GM21360 (cell line): Measurements from ENCODE around the gene LY6G5C.
"Not testable (repeated sequence)": the region's sequence is repeated elsewhere in the genome, so short reads cannot be mapped to it uniquely, and the experiment has no call there.

Experiments
- ATAC-seq: cut with Tn5 transposase; IDR thresholded peaks from one replicate; pipeline ENCODE4 v1.9.1; 2021; ENCODE audit warnings: mild to moderate bottlenecking, moderate library complexity; ENCODE audit not compliant: unreplicated experiment

Gene LY6G5C

DNA sequence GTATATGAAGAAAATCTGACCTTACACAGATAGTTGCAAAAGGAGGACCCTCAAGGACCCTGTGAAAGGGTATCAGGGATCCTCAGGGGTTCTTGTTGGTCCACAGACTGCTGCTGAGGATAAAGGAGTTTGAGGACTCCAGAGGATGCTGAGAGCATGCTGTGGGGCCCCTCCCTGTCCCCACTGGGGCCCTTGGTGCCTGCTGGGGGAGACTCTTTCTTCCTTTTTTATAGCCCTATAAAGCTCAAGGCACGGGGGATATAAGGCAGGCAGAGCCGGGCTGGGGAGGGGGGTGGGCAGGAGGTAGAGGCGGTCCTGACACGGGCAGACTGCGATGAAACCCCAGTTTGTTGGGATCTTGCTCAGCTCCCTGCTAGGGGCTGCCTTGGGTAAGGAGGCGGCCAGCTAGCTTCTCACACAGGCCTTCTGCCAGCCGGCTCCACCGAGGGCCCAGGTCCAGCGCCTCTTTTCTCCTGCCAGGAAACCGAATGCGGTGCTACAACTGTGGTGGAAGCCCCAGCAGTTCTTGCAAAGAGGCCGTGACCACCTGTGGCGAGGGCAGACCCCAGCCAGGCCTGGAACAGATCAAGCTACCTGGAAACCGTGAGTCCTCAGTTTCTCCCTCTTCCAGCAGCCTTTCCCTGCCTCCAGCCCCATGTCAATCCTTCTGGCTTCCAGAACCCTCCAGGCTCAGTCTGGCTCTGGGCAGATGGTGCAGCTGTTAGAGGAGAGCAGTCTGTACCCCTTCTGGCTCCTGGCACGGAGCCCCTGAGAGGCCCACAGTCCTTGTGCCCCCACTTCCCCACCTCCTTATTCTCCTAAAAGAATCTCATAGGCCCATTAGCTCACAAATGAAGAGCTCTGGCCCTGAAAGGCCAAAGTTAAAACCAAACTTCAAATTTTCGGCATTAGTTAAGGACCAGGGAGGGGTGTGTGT is 34.4 kb upstream of the LY6G5C start, which contains the start of gene LY6G6D:
TSS of gene LY6G6D (plus strand) at position 327 of the 937 bp plus-strand sequence. CDS start at position 335, 8 bp downstream.
- no peak for ATAC-seq

DNA sequence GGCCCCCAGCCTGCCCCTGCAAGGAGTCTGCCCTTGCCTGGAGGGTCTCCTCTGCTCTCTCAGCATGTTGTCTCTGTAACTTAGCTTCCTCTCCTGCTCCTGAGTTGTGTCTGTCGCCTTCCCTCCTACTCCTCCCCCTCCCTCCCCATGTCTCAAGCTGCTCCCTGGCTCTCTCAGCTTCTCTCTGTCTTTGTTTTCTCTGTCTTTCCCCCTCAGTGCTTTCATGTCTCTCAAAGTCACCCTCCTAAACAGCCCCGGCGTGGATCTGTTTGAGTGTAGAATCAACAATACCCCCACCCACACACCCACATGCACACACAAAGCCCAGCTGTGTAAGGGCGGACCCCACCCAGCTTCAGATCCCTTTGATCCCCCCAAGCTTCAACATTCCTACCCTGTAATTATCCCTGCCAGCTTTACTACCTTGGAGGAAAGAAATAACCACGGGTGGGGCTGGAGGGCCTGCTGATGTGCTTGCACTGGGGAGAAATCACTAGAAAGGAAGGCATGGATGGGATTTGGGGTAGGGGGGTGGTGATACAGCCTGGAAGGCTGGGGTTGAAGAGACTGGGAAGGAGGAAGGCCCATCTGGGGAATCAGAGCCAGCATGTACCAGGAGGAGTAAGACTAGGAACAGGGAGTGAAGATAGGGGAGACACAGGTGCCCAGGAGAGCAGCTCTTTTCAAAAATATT is 33.3 kb upstream of the LY6G5C start:
- no peak for ATAC-seq

DNA sequence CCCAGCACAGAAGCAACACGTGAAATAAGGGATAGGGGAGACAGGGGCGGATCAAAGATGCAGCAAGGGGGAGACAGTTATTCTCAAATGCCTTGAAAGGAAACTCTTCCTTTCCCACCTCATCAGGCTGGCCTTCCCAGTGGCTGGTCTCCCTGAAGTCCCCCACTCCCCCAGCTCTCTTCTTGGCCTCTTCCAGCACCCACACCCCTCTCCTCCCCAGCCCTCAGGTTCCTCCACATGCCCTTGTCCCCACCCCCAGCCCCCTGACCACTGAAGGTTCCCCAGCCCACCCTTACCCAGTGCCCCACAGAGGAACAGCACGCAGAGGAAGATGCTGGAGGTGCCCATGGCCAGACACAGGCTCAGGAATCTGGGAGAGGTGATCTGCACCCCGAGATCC is 32.6 kb upstream of the LY6G5C start:
- ATAC-seq: no peak

GRCh38 chr6:31712296-31712695 is 31.4 kb upstream of the LY6G5C start:
- no peak for ATAC-seq

DNA sequence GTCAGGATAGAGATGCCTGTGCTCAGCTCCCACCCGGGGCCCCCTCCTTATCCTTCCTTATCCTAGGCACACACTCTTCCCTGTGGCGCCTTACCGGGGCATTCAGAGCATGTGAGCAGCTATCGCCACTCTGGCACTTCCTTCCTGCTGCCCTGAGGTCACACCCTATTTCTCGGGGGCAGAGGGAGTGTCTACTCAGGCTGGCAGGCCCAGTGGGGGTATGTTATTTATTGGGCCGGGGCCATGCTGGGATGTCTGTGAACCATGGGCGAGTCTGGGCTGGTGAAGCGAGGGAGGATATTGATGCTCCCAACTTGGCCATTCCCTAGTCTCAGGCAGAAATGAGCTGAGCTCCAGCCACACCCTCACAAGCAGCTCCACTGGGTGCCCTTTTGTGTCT is 30.4 kb upstream of the LY6G5C start:
- no peak for ATAC-seq

DNA sequence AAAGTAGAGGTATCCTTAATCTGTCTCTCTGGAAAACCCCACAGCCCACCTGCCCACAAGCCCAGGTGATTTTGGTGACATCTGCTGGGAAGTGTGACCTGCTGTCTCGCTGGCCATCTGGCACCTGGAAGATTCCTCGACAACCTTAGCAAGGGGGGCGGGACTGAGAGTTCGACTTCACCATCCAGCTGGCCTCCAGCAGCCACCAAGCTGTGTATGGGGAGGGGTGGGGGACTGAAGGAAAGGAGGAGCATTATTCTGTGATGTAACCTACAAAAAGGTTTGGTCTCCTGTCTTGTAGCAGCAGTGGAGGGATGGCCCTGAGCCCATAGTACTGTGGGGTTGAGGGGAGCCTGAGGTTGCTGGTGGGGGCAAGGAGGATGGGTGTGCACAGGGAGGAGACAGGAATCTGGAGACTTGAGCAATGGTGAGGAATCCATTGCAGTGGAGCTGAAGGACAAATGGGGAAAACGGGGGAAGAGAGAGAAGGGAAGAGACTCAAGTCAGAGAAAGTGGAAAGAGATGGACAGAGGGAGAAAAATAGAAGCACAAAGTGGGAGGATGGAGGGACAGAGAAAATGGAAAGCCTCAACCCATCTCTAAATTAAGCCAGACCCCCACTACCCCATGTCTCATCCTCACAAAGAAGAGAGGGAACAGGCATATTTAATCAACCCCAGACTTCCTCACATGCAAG is 29.8 kb upstream of the LY6G5C start:
- ATAC-seq: no peak

- not testable (repeated sequence) for ATAC-seq
These were observed 28.3 kb upstream of the LY6G5C start for GRCh38 chr6:31709157-31709556.

DNA sequence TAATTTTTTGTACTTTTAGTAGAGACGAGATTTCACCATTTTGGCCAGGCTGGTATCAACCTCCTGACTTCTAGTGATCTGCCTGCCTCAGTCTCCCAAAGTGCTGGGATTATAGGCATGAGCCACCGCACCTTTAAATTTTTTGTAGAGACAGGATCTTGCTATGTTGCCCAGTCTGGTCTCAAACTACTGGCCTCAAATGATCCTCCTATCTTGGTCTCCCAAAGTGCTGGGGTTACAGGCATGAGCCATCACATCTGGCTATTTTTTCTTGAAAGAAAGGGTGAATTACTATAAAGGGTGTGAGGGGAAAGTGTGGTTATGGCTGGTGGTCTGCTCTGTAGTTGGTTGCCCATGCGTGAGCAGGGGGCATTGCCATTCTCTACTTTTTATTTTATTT is 27.4 kb upstream of the LY6G5C start:
- ATAC-seq: no peak

- ATAC-seq: no peak
These were observed 26.8 kb upstream of the LY6G5C start for GRCh38 chr6:31707701-31708100.

- no peak for ATAC-seq
These were observed 25.7 kb upstream of the LY6G5C start, which contains the start of gene LY6G6F for GRCh38 chr6:31706599-31706998. Gene LY6G6F (plus strand): TSS chr6:31706866. CDS start chr6:31706907, 41 bp downstream.

GRCh38 chr6:31705931-31706330 is 25.1 kb upstream of the LY6G5C start:
- ATAC-seq: no peak

DNA sequence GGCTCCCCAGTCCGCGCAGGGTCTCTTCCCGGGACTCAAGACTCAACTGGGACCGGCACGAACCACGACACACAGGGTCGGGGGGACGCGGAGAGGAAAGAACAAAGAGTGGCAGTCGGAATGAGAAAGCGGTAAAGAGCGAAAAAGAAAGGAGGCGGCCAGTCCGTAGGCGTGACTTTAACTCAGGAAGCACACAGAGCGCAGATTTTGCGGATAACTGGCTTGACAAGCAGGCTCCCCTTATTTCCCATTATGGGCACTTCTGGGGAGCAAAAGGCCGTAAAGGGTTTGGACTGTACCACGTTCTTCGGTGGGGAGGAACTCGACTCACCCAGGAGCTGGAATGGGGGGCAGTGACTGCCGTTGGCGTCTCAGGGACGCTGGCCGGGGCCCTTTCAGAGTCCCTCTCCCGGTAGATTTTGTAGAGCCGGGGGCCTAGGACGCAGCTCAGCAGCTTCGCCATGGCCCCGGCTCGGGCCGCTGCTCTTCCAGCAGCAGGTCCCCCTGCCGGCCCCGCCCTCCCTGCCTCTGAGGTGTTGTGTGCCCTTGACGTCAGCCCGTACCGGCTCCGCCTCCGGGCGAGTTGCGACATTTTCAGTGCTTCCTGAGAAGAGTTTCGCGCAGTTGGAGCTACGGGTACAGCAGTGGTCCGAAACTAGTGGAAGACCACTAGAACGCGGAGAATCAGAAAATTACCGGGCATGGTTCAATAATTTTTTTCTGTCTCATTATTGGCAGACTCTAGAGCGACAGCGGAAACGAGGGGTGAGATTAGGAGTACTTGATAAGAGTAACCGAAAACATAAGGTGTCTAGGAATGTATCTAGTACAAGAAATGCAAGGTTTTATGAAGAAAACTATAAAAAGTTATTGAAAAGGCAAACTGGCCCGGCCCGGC is 22.2 kb upstream of the LY6G5C start, which contains the start of gene ABHD16A:
TSS of gene ABHD16A (minus strand) at position 506 of the 898 bp plus-strand sequence. CDS start at position 463, 43 bp downstream.
- peak; percentile 71 for ATAC-seq

- no peak for ATAC-seq
These were observed 21.5 kb upstream of the LY6G5C start for GRCh38 chr6:31702405-31702818.

DNA sequence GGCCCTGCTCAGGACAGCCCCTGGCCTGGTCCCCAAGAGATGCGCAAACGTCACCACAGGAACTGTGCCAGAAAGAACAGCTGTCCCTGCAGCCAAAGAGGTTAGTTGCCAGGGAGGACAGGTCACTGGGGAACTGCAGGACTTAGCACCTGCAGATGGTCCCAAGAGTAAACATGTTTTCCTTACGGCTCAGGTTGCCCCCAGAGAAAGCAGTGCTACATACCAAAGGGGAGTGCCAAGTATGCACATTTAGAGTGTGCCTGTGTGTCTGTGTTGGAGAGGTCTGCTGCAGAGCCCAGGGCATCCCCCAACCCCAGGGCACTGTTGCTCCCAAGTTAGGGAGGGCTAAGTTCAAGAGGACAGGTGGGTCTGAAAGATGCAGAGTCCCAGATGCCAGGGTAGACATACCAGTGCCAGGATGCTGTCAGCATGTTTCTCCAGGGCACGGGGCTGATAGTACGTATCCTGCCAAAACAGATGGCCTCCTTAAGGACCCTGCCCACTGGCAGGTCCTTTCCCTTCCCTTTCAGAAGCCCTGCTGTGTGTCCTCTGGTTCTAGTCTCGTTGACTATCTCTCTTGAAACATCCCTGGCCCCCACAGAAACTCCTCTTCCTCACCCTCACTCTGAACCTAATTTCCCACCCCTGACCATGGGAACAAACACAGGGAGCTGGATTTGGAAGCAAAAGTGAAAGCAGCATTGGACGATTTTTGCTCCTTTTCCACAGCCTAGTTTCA is 21.0 kb upstream of the LY6G5C start:
- ATAC-seq: no peak

- ATAC-seq: no peak
These were observed 20.0 kb upstream of the LY6G5C start for GRCh38 chr6:31700740-31701401.

DNA sequence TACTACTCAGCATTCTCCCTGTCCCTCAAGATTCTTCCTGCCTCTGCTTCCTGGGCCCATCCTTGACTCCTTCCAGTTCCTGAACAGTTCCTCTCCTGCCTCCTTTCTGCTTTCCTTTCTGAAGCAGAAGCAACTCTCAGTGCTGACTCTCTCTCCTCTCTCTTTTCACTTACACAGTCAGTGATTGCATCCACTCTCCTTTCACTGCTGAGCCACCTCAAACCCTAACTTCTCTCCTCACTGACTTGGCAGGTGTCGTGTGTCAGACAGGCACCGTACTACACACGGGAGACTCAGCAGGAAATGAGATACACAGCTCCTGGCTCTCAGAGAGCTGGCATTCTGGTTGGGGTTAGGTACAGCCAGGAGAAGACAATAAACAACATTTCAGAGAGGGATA is 16.7 kb upstream of the LY6G5C start:
- ATAC-seq: no peak

GRCh38 chr6:31693535-31693934 is 12.7 kb upstream of the LY6G5C start:
- ATAC-seq: no peak

DNA sequence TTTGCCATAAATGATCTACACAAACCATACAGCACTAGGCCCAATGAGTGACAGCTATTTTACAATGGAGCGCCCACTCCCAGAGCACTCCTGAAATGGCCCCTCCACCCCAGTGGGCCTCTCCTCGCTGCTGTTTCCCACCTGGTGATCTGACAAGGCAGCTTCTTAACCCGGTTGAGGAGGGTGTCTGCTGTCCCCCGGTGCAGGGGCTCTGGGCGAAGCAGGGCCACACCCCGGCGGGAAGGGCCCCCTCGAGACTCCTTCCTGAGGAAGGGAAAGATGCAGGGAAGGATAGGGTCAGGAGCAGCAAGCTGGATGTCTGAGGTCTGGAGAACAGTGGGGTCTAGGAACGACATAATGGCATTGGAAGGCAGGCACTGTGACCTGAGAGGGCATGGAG is 12.0 kb upstream of the LY6G5C start:
- ATAC-seq: no peak

DNA sequence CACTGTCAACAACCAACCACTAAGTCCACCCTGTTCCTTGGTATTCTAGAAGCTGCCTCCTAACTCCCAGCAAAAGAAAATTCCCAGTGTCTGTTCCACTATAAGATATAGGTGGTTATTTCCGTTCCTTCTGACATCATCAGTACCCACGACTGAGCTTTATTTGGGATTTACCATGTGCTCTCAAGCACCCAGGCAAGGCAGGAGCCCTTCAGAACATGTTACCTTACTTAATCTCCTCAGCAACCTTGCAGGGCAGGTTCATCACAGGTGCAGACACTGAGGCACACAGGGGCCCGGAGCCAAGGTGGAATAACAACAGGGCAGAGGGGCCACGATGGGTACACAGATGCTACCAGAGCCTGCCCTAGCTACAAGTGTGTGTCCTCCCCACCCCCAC is 11.5 kb upstream of the LY6G5C start:
- no peak for ATAC-seq
